GM21528 (cell line): ENCODE data around the gene EPGN.
"Not testable (repeated sequence)": the region's sequence is repeated elsewhere in the genome, so short reads cannot be mapped to it uniquely, and the experiment has no call there.

Experiments
- ATAC-seq: cut with Tn5 transposase; IDR thresholded peaks from one replicate; pipeline ENCODE4 v1.9.1; 2021; ENCODE audit warnings: mild to moderate bottlenecking, moderate library complexity; ENCODE audit not compliant: unreplicated experiment, low FRiP score

Gene EPGN

DNA sequence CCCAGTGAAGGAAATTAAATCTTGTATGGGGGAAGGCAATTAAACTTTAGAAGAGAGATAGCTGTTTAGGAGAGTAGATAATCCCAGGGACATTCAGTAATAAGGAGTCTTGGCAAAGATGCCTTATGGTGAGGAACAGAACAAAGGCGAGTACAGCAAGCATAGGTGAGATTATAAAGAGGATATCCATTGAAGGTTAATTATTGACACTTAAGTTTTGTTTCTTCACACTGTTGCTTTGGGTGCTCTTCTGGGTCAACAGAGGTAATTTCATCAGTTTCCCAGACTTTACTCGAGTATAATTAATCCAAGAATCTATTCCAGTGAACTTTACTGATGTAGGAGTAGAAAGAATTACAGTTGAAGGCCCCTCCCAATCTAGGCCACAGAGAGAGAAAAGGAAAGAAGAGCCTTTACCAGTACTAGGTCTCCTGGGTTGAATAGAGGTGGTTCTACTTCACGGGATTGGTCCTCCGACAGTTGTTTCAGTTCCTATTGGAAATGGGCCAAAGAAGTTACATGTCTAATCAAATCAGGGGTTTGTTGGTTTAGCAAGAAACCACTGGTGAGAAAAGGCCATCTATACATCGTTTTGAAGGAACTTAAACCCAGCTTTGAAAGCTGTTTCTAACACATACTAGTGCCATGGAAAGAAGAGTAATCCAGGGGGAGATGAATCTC is 27.2 kb downstream of the EPGN start:
- ATAC-seq: peak; percentile 79

DNA sequence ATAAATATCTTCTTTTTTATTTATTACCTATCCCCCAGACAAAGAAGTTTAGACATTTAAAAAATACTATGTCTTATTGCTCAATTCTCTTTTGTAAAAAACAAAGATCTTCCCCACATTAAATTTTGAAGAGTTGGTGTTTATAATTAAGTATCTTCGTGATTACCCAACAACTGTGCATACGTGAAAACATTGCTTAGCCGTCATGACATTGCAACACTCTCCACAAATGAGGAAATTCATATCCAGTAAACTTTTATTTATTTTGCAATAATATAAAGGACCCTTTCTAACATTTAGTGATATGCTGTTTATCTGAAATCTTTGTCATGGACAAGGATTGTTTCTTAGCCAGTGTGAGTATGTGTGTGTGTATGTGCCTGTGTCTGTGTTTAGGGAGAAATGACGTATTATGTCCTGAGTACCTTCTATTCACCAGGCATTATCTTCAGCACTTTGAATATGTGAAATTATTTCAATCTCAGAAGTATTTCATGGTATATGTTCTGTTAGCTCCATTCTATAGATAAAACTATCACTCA is 30.6 kb downstream of the EPGN start:
- ATAC-seq: no peak

DNA sequence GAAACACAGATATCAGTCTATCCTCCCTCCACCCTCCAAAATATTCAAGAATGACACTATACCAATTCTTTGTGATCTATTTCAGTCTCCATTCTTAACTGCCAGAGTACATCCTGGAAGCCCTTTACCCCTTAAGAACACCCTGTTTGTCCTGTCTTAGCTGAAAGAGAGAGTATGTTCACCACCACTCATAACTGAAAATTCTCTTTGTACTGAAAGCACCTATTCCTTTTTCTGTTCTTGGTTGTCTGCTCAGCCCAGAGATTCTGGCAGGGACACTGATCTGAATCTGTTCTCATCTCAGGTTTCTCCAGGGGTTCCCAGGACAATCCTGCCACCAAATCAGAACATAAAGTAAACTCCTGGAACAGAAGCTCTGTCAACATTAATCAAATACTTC is 31.2 kb downstream of the EPGN start:
- no peak for ATAC-seq

DNA sequence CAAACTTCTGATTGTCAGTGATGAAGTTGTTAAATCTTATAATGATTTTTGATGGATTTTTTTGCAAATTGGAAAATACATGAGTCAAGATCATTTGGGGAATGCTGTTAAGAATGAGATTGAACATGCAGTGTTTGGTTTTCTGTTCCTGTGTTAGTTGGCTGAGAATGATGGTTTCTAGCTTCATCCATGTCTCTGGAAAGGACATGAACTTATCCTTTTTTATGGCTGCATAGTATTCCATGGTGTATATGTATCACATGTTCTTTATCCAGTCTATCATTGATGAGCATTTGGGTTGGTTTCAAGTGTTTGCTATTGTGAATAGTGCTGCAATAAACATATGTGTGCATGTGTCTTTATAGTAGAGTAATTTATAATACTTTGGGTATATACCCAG is 32.2 kb downstream of the EPGN start:
- ATAC-seq: not testable (repeated sequence)

DNA sequence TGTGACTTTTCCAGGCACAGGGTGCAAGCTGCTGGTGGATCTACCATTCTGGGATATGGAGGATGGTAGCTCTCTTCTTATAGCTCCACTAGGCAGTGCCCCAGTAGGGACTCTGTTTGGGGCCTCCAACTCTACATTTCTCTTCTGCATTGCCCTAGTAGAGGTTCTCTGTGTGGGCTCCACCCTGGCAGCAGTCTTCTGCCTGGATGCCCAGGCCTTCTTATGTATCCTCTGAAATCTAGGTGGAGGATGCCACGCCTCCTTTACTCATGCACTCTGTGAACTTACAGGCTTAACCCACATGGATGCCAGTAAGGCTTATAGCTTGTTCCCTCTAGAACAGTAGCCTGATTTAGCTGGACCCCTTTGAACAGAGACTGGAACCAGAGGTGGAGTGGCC is 35.8 kb downstream of the EPGN start:
- ATAC-seq: no peak

DNA sequence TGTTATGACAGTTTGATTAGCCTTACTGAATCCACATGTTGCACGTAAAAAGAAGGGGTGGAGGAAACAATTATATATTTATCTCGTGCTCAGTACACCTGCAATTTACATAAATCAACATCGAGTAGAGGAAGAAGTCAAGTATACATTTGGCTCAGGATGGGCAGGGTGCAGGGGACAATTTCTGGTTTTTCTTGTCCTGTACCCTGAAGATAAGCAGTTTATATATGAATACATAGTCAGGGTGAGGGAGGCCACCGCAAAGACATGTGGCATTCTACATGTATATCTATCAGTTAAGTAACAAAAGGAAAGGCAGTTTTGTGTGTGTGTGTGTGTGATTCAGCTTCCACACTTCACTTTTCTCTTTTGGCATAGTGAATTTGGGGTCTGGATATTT is 45.6 kb downstream of the EPGN start:
- ATAC-seq: no peak

DNA sequence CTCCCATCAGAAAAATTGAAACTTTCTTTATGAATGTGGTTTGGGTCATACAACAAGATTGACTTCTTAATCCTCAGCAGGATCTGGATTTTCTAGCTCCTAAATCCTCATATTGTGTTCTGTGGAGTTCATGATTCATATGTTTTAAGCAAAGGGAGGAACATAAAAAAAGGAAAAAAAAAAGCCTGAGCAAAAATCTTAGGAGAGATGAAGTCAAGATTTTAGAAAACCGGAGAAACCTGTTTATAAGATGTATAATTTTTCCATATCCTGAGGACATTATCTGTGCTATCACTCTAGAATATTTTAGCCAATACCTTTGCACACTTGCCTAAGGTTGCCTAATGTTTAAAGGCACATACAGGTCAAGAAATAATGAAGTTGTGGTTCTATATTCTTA is 49.7 kb downstream of the EPGN start:
- ATAC-seq: no peak

DNA sequence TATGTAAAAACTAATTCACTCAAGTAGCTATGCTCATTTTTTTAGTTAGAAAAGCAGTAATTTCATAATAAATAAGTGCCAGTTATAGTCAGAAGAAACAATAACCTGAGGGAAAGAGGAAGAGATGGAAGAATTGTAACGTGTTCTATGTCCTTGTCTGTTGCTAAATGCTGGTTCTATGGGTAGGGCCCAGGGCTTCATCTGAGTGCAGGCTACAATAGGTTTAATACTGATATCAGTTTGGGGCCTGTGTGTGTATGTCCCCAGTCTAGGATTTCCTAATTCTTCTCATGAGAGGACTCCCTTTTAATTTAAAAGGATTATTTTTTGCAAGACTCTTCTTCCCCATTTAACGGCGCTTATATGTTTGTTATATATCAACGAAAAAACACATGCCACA is 53.4 kb downstream of the EPGN start:
- ATAC-seq: no peak

DNA sequence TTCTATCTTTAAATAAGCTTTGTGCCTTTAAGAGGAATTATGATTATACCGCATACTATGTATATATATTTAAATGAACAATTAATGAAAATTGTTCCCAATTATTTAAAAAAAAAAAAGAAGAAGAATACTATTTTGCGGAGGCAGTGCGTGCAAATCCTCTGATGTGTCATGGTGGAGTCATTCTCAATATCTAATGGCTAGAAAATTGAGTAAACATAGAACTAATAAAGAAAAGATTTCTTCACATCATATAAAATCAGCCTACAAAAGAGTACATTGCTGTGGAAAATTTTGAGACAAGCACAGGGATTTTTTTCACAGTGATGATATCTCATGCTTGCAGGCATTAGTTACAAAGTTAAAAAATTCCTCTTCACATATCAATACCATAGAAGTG is 54.1 kb downstream of the EPGN start:
- ATAC-seq: no peak

DNA sequence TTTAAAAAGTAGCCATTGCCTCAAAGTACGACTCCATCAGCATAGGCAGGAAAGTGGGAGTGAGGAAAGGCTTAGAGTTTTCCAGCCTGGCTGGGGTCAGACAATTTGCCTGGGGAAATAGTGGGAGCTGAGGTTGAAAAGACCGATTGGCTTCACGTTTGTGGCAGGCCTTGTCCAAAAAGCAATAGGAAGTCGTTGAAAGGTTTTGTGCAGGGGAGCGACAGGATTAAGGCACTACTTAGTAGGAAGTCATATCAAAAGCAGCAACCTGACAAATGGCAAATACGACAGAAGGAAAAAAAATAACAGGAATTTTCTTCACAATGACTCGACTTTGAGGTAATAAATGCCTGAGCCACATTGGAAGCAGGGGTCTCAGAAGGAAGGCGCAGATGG is 56.0 kb downstream of the EPGN start:
- no peak for ATAC-seq

DNA sequence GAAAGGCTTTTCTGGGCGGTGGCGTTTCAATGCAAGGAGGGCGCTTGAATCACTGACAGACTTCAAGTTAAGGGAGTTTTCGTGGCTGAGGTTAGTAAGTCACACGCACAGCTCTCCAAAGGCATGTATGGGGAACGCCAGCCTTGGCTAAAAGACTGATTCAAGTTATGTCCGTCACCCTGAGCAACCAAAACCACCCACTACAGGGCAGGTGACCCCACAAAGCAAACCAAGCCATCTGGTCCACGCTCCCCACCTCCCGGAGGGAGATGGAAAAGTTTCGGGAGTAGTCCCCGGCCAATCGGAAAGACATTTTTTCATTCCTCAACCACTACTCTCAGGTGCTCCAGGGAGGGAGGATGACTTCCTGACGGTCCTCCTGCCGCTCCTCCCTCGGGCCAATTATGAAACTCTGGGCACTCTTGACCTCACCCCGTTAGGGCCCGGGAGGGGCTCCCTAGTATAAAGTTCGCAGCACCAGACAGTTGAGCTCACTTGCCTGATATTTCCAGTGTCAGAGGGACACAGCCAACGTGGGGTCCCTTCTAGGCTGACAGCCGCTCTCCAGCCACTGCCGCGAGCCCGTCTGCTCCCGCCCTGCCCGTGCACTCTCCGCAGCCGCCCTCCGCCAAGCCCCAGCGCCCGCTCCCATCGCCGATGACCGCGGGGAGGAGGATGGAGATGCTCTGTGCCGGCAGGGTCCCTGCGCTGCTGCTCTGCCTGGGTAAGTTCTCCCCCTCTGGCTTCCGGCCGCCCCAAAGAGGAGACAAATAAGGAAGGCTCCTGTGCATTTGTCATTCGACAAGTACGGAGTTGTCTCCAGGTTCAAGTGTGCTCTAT is 56.6 kb downstream of the EPGN start, which contains the start of gene EREG:
Gene EREG, plus strand, starts transcription at position 494 of the 840 bp plus-strand sequence. Its CDS starts 164 bp downstream, at position 658.
- ATAC-seq: peak; percentile 44

DNA sequence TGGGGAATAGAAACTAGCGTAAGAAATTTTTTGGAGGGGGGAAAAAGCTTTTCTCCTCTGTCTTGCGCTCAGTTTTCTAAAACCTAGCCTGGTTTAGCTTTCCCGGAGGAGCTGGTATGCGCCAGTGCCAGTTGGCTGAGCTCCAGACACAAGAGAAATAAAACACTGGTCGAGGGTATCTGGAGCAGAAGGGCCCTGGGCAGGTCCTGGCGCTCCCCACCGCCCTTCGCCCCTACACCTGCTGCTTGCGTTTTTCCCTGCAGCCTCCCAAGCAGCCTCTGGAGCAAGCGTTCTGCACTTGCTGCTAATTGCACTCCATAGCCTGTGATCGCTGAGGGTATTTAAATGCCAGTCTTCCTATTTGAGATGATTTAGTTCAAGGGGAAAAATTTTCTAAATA is 57.5 kb downstream of the EPGN start:
- ATAC-seq: no peak
